Smooth muscle cell (in vitro differentiated cells): Measurements from ENCODE around the gene KIF5A. TPM values are rescaled to one million over a fixed set of nuclear protein-coding genes. Genes with fewer than 3 reads are reported as not detected.
A peak's percentile ranks its signal among the peaks of the same experiment; 100 is the strongest.

Experiments used
- DNase-seq: peaks from one replicate; lab custom pipeline; 2025; ENCODE audit not compliant: unreplicated experiment; lab: John Stamatoyannopoulos, UW
- H2AFZ ChIP-seq: fragments of 200-600 bp; sonication (generic); 2 replicates; pipeline ENCODE4 v1.6.0; 2016; ENCODE audit warnings: antibody characterized with exemption, low read depth, mild to moderate bottlenecking
- H3F3A ChIP-seq: fragments of 200-600 bp; sonication (generic); 2 replicates; pipeline ENCODE4 v1.6.0; 2017; ENCODE audit warnings: antibody characterized with exemption, low read depth
- H3K27ac ChIP-seq: fragments of 200-600 bp; sonication (generic); 2 replicates; pipeline ENCODE4 v1.5.1; 2016; ENCODE audit warnings: low read depth, mild to moderate bottlenecking
- H3K27me3 ChIP-seq: fragments of 200-600 bp; sonication (generic); 2 replicates; pipeline ENCODE4 v1.6.1; 2016; ENCODE audit warnings: low read depth, mild to moderate bottlenecking
- H3K36me3 ChIP-seq: fragments of 200-600 bp; sonication (generic); 2 replicates; pipeline ENCODE4 v1.5.1; 2016; ENCODE audit warnings: low read depth
- H3K4me1 ChIP-seq: fragments of 200-600 bp; sonication (generic); 2 replicates; pipeline ENCODE4 v1.5.1; 2016; ENCODE audit warnings: low read depth
- H3K4me2 ChIP-seq: fragments of 200-600 bp; sonication (generic); 2 replicates; pipeline ENCODE4 v1.6.0; 2016; ENCODE audit warnings: mild to moderate bottlenecking
- H3K4me3 ChIP-seq: fragments of 200-600 bp; sonication (generic); 2 replicates; pipeline ENCODE4 v1.5.1; 2016; ENCODE audit warnings: mild to moderate bottlenecking
- H3K79me2 ChIP-seq: fragments of 200-600 bp; sonication (generic); 2 replicates; pipeline ENCODE4 v1.6.0; 2016; ENCODE audit warnings: low read depth, mild to moderate bottlenecking
- H3K9ac ChIP-seq: fragments of 200-600 bp; sonication (generic); 2 replicates; pipeline ENCODE4 v1.6.0; 2016; ENCODE audit warnings: low read depth
- H3K9me3 ChIP-seq: fragments of 200-600 bp; sonication (generic); replicated peaks from 2 replicates; pipeline ENCODE4 v1.5.1; 2016; ENCODE audit warnings: low read depth
- H4K20me1 ChIP-seq: fragments of 200-600 bp; sonication (generic); 2 replicates; pipeline ENCODE4 v1.6.0; 2016; ENCODE audit warnings: low read depth
- CTCF ChIP-seq: fragments of 200-600 bp; sonication (generic); IDR thresholded peaks from 2 replicates; pipeline ENCODE4 v1.5.1; 2017; ENCODE audit warnings: borderline replicate concordance, mild to moderate bottlenecking, antibody characterized with exemption; ENCODE audit not compliant: insufficient read depth, poor library complexity, severe bottlenecking
- WGBS: methylation state at CpG from one replicate; pipeline ENCODE4 v1.1.7; 2016; ENCODE audit warnings: low lambda C conversion rate; 5-methylcytosine and 5-hydroxymethylcytosine counted together
- polyA plus RNA-seq: library from polyadenylated mRNA; unstranded; fragments of >200 nt; fragmentation: Nextera tagmentation; extraction: Ambion mirVana; gene quantifications from 2 replicates; pipeline ENCODE4 v1.2.1, GENCODE V29; 2016
- total RNA-seq: library from RNA; depleted of rRNA; stranded (reverse); fragments of >200 nt; gene quantifications from 2 replicates; pipeline ENCODE4 v1.2.3, GENCODE V29; 2014

KIF5A gene
- total and polyA plus RNA-seq, 2 experiments from 2014 or later = 0.34 to 2.8 TPM

- no peaks in the 10 kb centered on the region for H4K20me1 ChIP-seq
- no peak overlapping the region for H3K4me3 ChIP-seq
- no peak overlapping the region for H3K27ac ChIP-seq
- no peaks in the 10 kb centered on the region for H3K36me3 ChIP-seq
- no peak overlapping the region for H3K9ac ChIP-seq
- WGBS = 56% methylated on average over 13 of the region's 13 CpGs
- H3K9me3 ChIP-seq = no peaks in the 10 kb centered on the region
- H3F3A ChIP-seq = no peaks in the 10 kb centered on the region
- peak; percentile 80 for TF ChIP-seq CTCF
- H3K27me3 ChIP-seq = peaks cover 14% of the 10 kb centered on the region
- no peak overlapping the region for H2AFZ ChIP-seq
- peak; percentile 8 for DNase-seq
- no peaks in the 10 kb centered on the region for H3K79me2 ChIP-seq
- no peaks in the 10 kb centered on the region for H3K4me1 ChIP-seq
- H3K4me2 ChIP-seq = no peak overlapping the region
These were observed 33.4 kb downstream of the KIF5A start for GRCh38 chr12:57583008-57583831.

- no peak for DNase-seq
- no peak overlapping the region for H3K4me2 ChIP-seq
- H3F3A ChIP-seq = no peaks in the 10 kb centered on the region
- no peaks in the 10 kb centered on the region for H3K9me3 ChIP-seq
- no peak overlapping the region for H3K9ac ChIP-seq
- 89% methylated on average over 2 of the region's 2 CpGs for WGBS
- H3K27ac ChIP-seq = no peak overlapping the region
- H3K4me1 ChIP-seq = no peaks in the 10 kb centered on the region
- TF ChIP-seq CTCF = no peak
- no peaks in the 10 kb centered on the region for H3K36me3 ChIP-seq
- no peak overlapping the region for H2AFZ ChIP-seq
- H3K79me2 ChIP-seq = no peaks in the 10 kb centered on the region
- H3K4me3 ChIP-seq = no peak overlapping the region
- peaks cover 17% of the 10 kb centered on the region for H3K27me3 ChIP-seq
- no peaks in the 10 kb centered on the region for H4K20me1 ChIP-seq
These were observed 34.2 kb downstream of the KIF5A start for GRCh38 chr12:57584050-57584449.

- peaks cover 17% of the 10 kb centered on the region for H3K27me3 ChIP-seq
- no peak overlapping the region for H2AFZ ChIP-seq
- no peaks in the 10 kb centered on the region for H3K36me3 ChIP-seq
- no peak overlapping the region for H3K9ac ChIP-seq
- H3K9me3 ChIP-seq = no peaks in the 10 kb centered on the region
- H3F3A ChIP-seq = no peaks in the 10 kb centered on the region
- no peak for TF ChIP-seq CTCF
- no peak for DNase-seq
- H3K4me2 ChIP-seq = no peak overlapping the region
- H3K4me3 ChIP-seq = no peak overlapping the region
- H3K27ac ChIP-seq = no peak overlapping the region
- H4K20me1 ChIP-seq = no peaks in the 10 kb centered on the region
- H3K4me1 ChIP-seq = no peaks in the 10 kb centered on the region
- H3K79me2 ChIP-seq = no peaks in the 10 kb centered on the region
These were observed 34.8 kb downstream of the KIF5A start for GRCh38 chr12:57584690-57585089.

GRCh38 chr12:57585156-57585555 is 35.3 kb downstream of the KIF5A start:
- Histone ChIP-seq H3K79me2 (no peaks in the 10 kb centered on the region), H2AFZ (no peak overlapping the region), H3K4me2 (no peak overlapping the region), H3K36me3 (no peaks in the 10 kb centered on the region), H4K20me1 (no peaks in the 10 kb centered on the region), H3K9ac (no peak overlapping the region), H3K4me3 (no peak overlapping the region), H3K27me3 (peaks cover 17% of the 10 kb centered on the region), H3F3A (no peaks in the 10 kb centered on the region), H3K9me3 (no peaks in the 10 kb centered on the region), H3K27ac (no peak overlapping the region), H3K4me1 (no peaks in the 10 kb centered on the region)
- WGBS = 88% methylated on average over 2 of the region's 2 CpGs
- no peak for DNase-seq
- no peak for TF ChIP-seq CTCF
